GM12875 (cell line): Measurements from ENCODE around the gene TIMM50.

Experiments used
- H3K4me3 ChIP-seq: one replicate; pipeline ENCODE4 v1.5.1; 2011; ENCODE audit warnings: low read depth, low read length, control low read depth
- CTCF ChIP-seq: IDR thresholded peaks from 2 replicates; pipeline ENCODE4 v1.5.1; 2011; ENCODE audit warnings: low read depth, mild to moderate bottlenecking, control low read depth, inconsistent platforms, low read length, moderate library complexity, borderline replicate concordance; ENCODE audit not compliant: insufficient read depth

TIMM50 gene

GRCh38 chr19:39463403-39463802, 17.2 kb upstream of the TIMM50 start:
- no peak overlapping the region for H3K4me3 ChIP-seq
- no peak for TF ChIP-seq CTCF

GRCh38 chr19:39465956-39466747, 14.5 kb upstream of the TIMM50 start:
- H3K4me3 ChIP-seq = peak overlapping the region; percentile 5
- no peak for TF ChIP-seq CTCF

GRCh38 chr19:39467941-39468340, 12.7 kb upstream of the TIMM50 start:
- no peak for TF ChIP-seq CTCF
- H3K4me3 ChIP-seq = no peak overlapping the region

- no peak overlapping the region for H3K4me3 ChIP-seq
- TF ChIP-seq CTCF = no peak
These were observed 11.6 kb upstream of the TIMM50 start for GRCh38 chr19:39469036-39469435.

- no peak for TF ChIP-seq CTCF
- no peak overlapping the region for H3K4me3 ChIP-seq
These were observed 11.1 kb upstream of the TIMM50 start for GRCh38 chr19:39469567-39469966.

GRCh38 chr19:39470724-39471339, 9.8 kb upstream of the TIMM50 start:
- no peak for TF ChIP-seq CTCF
- H3K4me3 ChIP-seq = no peak overlapping the region
